Measurements from ENCODE around the gene TTC13.
"Not testable (repeated sequence)": the region's sequence is repeated elsewhere in the genome, so short reads cannot be mapped to it uniquely, and the experiment has no call there.

The TTC13 gene

DNA sequence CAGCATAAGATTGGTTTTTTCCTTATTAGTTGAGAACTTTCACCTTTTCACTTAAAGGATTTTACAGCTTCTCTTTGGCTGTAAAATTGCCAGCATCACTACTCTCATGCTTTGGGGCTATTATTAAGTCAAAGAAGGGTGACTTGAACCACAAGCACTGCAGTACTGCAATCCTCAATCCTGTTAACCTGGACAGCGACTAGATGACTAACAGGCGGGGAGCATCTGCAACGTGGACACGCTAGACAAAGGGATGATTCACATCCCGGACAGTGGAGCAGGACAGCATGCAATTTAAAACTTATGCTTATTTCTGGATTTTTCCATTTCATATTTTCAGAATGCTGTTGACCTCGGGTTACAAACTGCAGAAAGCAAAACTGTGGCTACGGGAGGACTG is 8.3 kb upstream of the TTC13 start:
- DNase-seq: no peak

DNA sequence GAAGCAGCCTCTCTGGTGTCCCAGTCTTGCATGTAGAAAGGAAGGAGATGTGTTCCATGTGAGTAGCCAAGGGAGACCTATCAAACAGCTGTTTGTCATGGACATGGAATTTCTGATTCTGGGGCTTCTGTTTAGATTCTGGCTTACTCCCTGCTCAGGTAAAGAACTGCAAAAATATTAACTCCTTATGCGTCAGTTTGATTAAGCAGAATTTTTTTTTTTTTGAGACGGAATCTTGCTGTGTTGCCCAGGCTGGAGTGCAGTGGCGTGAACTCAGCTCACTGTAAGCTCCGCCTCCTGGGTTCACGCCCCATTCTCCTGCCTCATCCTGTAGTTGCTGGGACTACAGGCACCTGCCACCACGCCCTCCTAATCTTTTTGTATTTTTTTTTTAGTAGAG is 7.0 kb upstream of the TTC13 start:
- DNase-seq: no peak

DNA sequence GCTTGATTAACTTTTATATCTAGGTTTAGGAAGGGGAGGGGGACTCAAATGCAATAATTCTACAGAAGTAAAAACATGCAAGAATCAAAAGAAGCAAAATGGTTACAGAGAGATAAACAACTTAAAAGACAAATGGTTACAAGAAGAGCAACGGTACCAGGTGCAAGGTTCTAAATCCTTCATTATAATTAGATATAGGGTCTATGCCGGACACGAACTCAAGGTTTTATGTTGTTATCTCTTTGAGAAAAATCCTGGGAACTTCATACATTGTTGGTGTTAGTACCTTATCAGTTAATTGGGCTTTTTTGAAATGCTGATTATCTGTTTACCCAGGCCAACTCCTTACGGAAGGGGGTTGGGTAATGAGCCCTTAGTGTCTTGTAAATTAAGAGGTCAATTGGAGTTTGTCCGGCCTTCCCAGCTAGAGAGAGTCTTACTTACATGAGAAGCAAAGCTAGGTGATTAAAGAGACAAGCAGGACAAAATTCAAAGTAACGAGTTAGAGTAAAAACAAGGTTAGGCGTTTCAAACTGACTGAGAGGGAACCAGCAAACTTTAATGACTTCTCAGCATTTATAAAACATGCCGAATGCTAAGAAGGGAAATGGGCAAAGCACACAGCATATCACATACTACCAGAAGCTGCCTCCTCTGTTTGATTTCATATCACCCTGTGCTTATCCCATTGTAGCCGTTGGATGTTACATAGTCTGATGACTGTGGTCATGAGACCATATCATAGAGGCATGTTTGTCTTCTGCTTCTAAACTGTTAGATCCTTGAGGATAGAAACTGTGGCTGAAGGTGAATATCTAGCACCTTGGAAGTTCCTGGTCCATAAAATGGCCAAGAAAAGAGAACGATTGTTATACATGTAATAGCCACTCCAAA is 6.2 kb upstream of the TTC13 start:
- DNase-seq: not testable (repeated sequence)

DNA sequence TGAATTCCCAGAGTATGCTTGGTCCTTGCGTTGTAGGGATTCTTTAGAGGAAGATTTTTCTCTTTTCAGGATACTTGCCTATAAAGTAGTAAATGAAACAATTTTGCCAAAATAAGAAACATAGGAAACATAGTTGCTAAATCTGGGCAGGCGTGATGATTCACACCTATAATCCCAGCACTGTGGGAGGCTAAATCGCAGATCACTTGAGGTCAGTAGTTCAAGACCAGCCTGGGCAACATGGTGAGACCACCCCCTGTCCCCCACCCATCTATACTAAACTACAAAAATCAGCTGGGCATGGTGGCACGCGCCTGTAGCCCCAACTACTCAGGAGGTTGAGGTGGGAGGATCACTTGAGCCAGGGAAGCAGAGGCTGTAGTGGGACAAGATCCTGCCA is 5.2 kb upstream of the TTC13 start:
- DNase-seq: no peak

DNA sequence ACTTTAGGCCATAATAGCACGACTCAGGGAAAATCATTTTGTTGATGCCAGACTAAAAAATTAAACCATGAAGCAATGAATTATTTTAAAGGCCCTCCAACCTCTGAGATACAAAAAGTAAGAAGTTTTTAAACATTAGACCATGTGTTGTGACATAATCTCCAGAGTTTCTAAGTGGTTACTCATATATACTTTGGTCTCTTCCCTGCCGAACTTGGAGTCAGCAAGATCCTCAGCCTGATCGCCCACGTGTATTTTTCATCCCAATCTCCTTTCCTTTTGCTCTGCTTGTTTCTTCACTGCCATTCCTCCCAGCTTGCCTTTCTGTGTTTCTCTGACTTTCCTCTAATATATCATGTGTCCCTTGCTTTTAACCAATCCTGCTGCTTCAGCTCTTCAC is 4.0 kb upstream of the TTC13 start:
- no peak for DNase-seq

DNA sequence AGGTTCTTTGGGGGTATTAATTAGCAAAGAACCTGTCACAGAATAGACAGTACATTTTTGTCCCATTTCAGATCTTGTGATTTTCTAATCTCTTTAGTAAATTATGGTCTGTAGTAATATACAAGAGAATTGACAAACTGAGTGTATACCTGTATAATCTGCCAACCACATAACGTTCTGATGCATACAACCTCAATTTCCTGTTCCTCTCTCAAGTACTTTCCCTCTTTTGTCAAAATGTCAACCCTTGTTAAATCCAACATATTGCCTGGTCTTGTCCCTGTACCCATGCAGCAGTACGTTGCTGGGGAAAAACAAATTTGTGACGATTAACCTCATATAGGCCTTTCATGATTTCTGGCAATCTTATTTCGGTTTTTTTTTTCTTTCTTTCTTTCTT is 1.3 kb upstream of the TTC13 start:
- no peak for DNase-seq

DNA sequence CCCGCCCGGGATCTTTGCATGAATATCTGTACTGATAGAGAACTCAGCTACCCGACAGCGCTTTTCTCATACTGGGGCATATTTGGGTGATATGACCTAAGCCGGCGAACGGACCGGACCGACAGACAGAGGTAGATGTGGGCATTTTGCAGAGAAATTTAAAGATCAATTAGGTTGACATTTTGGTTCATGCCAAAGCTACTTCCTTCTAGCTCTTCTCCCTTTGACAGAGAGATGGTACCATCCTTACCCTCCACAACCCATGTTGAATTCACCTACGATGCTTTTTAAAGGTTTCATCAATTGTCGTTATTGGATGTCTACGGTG is 692 bp upstream of the TTC13 start:
- DNase-seq: no peak

DNA sequence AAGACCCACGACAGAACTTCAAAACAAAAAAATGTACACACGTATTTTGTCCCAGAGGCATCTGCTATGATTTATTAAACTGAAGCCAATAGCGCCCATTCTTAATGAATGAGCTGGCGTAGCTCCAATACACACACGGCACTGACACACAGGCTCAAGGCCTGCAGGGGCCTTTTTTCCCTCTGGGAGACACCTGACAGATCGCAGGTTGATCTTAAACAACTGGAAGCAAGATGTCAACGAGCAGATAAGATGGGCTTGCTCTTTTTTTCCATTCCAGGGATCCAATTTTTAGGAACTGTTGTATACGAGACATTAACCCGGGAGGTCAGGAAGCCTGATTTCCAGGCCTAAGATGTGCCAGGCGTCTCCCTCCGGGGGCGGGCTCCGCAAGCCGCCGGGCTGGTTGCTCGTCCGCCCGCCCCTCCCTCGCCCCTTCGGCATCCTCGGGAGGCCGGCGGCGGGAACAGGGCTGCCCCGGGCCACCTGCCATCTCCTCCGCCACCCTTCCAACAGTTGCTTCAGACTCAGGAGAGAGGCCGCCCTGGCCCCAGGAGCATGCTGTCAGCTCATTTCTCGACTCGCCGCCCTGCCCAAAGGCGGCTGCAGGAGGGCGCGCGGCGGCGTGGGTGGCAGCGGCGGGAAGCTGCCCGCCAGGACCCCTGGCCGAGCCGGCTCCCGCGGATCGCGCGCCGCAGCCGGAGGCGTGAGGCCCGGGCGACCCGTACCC is 735 bp downstream of the TTC13 start:
- DNase-seq: peak; percentile 14

DNA sequence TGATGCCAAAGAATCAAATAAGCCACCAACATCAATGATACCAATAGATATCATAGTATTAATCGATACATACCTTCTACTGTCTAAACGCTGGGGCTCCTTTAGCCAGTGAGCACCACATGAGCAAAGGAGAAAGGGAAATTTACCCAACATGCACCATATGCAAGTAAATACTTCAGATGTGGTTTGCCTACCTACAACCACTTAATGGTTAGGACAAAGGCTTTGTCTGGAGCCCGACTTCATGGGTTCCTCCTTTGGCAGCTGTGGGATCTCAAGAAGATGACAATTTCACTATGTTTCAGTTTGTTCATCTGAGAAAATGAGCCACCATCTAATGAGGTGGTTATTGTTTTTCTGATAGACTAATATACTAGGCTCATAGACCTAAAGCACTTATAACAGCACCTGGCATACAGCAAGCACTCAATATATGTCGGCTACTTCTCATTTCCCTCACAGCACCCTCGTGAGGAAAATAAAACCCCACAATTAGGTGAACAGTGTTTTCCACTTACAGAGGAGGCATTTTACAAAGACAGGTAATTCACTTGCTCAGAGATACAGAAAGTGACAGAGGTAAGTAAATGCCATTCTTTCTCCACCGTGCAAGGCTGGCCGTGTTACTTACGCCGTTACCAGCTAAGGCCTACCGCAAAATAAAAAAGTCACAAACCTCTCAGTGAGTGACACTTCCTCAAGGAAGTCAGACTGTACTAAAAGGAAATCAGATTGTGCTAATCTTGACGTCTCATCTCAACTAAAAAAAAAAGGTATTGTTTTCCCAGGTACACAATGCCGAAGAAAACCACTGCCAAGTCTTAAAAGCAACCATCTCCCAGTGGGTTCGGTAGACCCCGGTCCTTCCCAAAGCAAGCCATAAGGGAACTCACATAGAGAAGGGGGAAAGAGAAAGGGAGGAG is 1.6 kb downstream of the TTC13 start:
- peak; percentile 15 for DNase-seq

DNA sequence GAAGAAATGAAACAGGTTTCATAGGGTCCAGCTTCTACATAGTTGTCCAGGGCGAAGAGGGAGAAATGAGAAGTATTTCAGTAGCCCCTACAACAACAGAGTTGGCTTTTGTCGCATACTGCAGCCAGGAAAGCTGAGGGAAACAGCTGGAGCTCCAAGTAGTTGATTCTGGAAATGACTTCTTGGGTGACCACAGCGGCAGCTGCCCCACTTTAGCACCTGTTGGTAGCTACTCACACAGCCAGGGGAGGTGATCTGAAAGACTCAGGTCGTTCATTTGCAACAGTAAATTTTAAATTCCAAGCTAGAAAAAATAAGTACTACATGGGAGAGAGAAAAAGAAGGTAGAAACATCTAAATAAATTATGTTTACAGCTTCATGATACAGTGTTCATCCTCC is 2.3 kb downstream of the TTC13 start:
- no peak for DNase-seq

DNA sequence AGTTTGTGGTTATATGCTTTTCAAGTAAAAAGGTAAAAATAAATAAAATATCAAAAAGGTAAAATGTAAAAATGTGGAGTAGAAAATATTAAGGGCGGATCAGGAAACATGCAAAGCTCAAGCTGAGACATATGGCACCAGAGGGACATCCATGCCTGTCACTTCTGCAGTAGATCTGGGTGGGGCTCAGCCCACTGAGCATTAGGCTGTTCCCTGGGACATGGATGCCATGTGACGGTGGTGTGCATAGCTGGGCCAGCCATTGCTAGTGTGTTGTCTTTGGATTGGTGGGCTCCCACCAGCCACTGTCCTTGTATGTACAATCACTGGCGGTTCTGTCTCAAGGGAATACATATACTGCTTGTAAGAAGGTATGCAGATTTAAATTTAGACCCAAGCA is 3.0 kb downstream of the TTC13 start:
- DNase-seq: no peak

DNA sequence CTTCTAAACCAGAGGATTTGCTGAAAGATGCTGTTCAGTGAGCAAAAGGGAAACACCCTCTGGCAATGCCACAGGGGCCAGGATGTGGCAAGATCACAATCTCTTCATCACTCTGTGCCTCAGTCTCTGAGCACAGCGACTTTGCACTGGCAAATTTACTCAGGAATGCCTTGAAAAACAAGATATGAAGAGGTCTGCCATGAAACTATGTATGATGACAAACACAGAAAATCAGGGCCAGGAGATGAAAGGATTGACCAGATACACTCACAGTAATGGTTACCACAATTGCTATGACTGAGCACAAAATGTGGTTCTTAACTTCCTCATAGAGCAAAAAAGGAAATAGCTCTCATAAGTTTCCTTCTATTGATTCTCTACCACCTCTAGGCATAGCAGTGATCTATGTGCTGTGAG is 5.8 kb downstream of the TTC13 start:
- DNase-seq: peak; percentile 53

DNA sequence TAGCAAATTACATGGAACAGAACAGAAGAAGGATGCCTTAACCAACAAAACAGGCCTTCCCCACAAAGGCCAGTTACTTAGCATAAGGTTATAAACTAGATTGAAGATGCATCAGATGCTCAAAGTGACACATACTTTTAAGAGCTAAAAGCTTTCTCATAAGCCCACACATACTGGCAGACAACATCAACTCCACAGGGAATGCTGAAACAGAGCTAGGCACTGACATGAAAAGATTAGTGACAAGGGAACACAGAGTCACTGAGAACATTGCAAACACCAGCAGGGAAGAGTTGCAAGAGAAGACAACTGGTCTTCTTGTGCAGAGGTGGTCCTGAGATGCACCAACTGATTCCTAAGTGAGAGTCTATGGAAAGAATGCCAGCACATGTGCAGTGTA is 6.9 kb downstream of the TTC13 start:
- no peak for DNase-seq

DNA sequence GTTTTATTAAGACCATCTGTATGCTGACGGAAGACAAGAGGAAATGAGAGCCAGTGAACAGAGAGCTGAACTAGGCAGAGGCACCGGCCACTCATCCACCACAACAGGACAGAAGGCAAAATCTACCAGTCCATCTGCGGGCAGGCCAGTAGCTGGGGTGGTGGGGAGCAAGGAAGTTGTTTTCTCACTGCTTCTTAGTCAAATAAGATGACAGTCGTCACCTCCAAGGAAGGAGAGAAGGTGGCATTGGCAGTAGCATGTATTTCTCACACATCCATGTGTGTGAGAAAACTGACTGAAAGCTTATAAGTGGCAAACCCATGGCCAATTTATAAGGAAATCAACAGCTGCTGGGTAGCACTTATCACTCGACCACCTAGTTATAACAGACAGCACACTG is 8.2 kb downstream of the TTC13 start:
- no peak for DNase-seq

DNA sequence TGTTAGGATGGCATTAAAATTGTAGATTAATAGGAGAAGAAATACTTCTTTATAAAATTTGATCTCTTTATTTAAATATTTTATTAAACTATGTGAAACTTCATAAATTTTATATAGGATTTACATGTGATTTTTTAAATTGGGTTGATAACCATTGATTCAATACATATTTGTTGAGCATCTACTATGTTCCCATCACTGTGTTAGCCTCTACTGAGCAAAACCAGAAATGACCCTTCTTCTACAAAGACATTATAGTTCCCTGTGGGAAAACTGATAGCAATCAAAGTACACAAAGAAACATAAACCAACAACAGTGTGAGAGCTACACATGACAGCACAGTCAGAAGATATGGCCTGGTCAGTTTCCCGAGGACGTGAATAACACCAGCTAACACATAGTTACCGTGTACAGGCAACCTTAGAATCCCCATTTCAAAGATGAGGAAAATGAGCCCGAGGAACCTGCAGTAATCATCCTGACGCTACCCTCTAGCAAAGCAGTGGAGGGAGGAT is 12.2 kb downstream of the TTC13 start:
- DNase-seq: no peak

DNA sequence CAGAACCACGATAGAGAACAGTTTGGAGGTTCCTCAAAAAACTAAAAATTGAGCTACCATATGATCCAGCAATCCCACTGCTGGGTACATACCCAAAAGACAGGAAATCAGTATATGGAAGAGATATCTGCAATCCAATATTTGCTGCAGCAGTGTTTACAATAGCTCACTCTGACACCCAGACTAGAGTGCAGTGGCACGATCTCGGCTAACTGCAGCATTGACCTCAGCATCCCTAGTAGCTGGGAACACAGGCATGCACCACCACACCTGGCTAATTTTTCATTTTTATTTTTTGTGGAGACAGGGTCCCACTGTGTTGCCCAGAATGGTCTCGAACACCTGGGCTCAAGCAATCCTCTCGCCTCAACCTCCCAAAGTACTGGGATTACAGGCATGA is 13.1 kb downstream of the TTC13 start:
- DNase-seq: no peak

DNA sequence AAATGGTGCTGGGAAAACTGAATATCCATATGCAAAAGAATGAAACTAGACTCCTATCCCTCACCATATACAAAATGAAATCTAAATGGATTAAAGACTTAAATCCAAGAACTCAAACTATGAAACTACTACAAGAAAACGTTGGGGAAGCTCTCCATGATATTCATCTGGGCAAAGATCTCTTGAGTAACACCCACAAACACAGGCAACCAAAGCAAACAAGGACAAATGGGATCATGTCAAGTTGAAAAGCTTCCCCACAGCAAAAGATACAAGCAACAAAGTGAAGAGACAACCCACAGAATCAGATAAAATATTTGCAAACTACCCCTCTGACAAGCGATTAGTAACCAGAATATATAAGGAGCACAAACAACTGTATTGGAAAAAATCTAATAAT is 13.8 kb downstream of the TTC13 start:
- DNase-seq: no peak

DNA sequence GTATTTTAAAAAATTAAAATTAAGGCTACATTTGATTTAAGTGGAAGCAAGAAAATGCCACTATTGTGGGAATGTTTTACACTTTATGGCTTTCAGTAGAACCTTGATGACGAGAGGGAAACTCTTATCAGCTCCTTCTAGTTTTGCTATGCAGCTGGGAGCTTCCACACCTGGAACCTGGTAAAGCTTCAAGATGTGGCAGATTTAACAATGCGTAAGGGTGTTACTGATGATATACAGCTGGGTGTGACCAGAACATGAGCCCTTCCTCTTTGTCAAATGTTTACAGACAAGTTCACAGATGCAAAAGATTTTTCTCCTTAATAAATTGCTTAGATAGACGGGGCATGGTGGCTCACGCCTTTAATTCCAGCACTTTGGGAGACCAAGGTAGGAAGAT is 20.3 kb downstream of the TTC13 start:
- DNase-seq: no peak

DNA sequence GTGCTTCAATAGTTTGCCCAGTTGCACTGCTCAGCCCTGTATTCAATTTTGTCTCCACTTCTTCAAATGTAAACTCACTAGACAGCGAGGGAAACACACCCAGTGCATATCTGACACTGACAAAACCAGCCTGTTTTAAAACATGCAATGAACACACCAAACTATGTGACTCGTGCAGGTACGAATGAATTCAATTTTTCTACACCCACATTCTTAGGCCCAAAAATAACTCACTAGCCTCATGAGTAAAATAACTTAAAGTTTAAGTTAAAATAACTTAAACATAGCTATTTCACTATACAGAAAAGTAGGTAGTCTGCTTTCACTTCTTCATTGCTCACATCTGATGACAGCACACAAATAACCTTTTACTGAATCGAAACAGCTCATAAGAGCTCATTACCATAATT is 21.1 kb downstream of the TTC13 start:
- DNase-seq: no peak

DNA sequence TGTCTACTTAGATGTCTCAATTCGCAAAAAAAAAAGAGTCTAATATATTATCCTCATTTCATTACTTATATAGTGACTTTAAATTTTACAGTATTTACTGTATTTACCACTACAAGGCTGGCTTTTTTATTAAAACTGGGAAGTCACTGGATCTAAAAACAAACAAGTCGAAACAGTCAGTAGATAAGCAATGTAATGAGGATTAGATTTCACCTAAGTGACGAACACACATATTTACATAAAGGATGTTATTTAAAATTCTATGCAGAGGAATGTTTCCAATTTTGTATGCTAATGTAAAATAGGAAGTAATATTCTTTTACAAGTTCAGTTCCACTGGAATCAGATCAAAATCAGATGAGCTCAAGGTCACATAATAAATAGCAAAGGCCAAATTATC is 28.3 kb downstream of the TTC13 start:
- no peak for DNase-seq

DNA sequence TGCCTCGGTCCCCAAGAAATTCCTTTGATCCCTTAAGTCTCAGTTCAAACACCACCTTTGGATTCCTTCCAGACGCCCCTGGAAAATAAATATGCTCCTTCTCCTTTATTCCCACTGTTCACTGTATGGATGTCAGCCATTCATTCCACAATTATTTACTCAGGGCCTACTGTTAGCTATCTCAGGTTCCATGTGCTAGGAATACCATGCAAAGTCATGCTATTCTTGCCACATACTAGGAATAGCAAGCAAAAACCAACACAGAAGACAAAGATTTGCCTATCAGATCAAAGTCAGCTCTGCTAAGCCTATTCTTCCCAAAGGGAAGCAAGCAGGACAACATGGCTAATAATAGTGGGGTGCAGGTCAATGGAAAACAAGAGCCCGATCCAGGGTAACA is 29.8 kb downstream of the TTC13 start:
- DNase-seq: no peak

DNA sequence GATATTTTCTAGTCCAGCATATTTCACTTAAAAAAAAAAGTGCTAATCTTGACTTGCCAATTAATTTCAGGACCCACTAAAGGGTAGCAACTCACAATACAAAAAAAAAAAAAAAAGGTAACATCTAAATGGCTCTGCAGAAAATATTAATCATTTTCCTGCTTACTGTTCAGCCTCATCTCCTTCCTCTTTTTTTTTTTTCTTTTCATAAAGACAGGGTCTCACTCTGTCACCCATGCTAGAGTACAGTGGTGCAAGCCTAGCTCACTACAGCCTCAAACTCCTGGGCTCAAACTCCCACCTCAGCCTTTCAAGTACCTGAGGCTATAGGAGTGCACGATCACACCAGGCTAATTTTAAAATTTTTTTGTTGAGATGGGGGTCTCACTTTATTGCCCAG is 30.4 kb downstream of the TTC13 start:
- DNase-seq: no peak

DNA sequence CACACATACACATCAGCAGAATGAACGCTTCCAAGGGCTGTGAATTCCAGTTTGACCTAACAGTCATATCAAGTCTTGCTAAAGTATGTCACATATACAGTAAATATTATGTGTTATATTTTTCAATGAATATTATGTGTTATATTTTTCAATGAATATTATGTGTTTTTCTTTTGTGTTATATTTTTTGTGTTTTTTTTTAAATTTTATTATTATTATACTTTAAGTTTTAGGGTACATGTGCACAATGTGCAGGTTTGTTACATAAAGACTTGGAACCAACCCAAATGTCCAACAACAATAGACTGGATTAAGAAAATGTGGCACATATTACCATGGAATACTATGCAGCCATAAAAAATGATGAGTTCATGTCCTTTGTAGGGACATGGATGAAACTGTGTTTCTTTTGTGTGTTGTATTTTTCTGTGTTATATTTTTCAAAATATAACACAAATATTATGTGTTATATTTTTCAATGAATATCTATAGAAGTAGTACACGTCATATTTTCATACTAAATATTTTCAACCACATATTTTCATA is 35.5 kb downstream of the TTC13 start:
- no peak for DNase-seq
